Esophagus squamous epithelium (tissue), 4 donors: ENCODE data around the gene RASGRF2.

Experiments used
- POLR2A ChIP-seq, 4 donors: fragments of 450-650 bp; IDR thresholded peaks; one replicate each; pipeline ENCODE4 v1.6.1; 2017; ENCODE audit warnings: antibody characterized with exemption in 4 of 4, mild to moderate bottlenecking in 4 of 4, moderate library complexity in 3 of 4
- TF ChIP-seq, protein P1 (sequence below), 6 experiments: fragments of 450-650 bp in 4 of 6; fragments of 200-600 bp in 2 of 6; sonication (generic) in 2 of 6; IDR thresholded peaks; one replicate each; pipeline ENCODE4 v1.5.1; 2016 to 2019; ENCODE audit warnings: antibody characterized with exemption in 6 of 6, mild to moderate bottlenecking in 4 of 6, moderate library complexity in 4 of 6

DNA sequence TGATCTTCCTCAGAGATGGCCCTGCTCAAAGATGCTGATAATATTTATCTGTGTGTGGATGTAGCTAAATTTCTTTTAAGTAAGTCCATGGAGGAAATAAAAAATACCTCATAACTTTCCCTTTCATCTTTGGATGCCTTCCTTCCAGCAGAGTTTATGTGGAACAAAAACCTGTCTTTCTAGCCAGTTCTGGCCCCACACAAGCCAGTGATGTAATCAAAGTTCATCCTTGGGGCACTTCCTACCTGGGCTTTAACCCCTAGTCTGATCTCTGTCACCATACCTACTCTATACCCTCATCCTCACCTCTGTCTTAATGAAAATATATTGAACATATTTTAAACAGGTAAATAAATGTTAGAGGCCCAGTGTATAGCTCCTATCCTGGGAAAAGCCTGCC lies 39.8 kb upstream of the RASGRF2 start:
- TF ChIP-seq POLR2A (IDR thresholded peaks at IDR 0.05) = no peak
- TF ChIP-seq, protein P1, sequence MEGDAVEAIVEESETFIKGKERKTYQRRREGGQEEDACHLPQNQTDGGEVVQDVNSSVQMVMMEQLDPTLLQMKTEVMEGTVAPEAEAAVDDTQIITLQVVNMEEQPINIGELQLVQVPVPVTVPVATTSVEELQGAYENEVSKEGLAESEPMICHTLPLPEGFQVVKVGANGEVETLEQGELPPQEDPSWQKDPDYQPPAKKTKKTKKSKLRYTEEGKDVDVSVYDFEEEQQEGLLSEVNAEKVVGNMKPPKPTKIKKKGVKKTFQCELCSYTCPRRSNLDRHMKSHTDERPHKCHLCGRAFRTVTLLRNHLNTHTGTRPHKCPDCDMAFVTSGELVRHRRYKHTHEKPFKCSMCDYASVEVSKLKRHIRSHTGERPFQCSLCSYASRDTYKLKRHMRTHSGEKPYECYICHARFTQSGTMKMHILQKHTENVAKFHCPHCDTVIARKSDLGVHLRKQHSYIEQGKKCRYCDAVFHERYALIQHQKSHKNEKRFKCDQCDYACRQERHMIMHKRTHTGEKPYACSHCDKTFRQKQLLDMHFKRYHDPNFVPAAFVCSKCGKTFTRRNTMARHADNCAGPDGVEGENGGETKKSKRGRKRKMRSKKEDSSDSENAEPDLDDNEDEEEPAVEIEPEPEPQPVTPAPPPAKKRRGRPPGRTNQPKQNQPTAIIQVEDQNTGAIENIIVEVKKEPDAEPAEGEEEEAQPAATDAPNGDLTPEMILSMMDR (IDR thresholded peaks at IDR 0.05) = no peak
